Activated T-helper 2 cell treated with anti-CD3 and anti-CD28 coated beads, Interferon-gamma antibody, Interleukin-2, Interleukin-4, amounts not matched to agents 10 μg/mL and 5 μg/mL and 100 μg/mL, durations not matched to agents 14 hours and 24 hours and 36 hours (primary cell): ENCODE measurements around the gene VDR. TPM values are rescaled to one million over a fixed set of nuclear protein-coding genes. Genes with fewer than 3 reads are reported as not detected.

Experiments used
- DNase-seq: peaks from one replicate; pipeline ENCODE4 v3.0.0; 2021; ENCODE audit warnings: low spot score
- H3K27ac Mint-ChIP-seq: one replicate; pipeline ENCODE4 v1.8.0; 2021; ENCODE audit warnings: mixed read lengths
- H3K27me3 Mint-ChIP-seq: one replicate; pipeline ENCODE4 v1.8.0; 2021; ENCODE audit warnings: low read depth, mixed read lengths
- H3K36me3 Mint-ChIP-seq: one replicate; pipeline ENCODE4 v1.8.0; 2021; ENCODE audit warnings: low read depth, mixed read lengths
- H3K4me1 Mint-ChIP-seq: one replicate; pipeline ENCODE4 v1.8.0; 2021; ENCODE audit warnings: low read depth, mixed read lengths
- H3K4me3 Mint-ChIP-seq: one replicate; pipeline ENCODE4 v1.8.0; 2021; ENCODE audit warnings: low read depth, mild to moderate bottlenecking, moderate library complexity, mixed read lengths
- H3K9me3 Mint-ChIP-seq: one replicate; pipeline ENCODE4 v1.8.0; 2021; ENCODE audit warnings: mixed read lengths
- intact Hi-C: fragments of 100-400 bp; cut with micrococcal nuclease; formaldehyde crosslinking; loops from one replicate; pipeline ENCODE4 v1.15.1; 2023
- total RNA-seq: library from RNA; stranded (reverse); gene quantifications from 2 replicates; pipeline ENCODE4 v1.2.3, GENCODE V29; 2022

Gene VDR
- total RNA-seq, 1 donor from 2014 or later: 317 TPM

DNA sequence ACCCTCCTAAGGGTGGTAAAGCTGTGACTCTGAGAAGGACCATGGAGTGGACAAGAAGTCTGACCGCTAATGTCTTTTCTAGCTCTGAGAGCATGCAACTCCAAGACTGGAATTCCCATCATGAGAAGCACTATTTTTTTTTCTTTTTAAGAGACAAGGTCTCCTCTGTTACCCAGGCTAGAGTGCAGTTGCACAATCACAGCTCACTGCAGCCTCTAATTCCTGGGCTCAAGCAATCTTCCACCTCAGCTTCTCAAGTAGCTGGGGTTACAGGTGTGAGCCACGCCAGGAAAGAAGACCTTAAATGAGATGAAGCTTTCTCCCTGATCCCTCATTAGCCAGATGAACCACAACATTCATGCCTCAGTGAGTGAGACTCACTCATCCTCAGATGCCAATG is 19.2 kb downstream of the VDR start:
- Mint-ChIP-seq H3K9me3 (no peaks in the 10 kb centered on the region), H3K4me3 (peak overlapping the region; percentile 87), H3K4me1 (peaks cover 84% of the 10 kb centered on the region), H3K36me3 (peaks cover 94% of the 10 kb centered on the region), H3K27ac (peak overlapping the region; percentile 99), H3K27me3 (no peaks in the 10 kb centered on the region)
- intact Hi-C loops: loop anchor here (1.0 to 10.0 kb wide), 10 partner anchors 18 to 611 kb away; partner anchors contain the start of genes ASB8, RPAP3, TMEM106C and VDR
- DNase-seq: no peak

DNA sequence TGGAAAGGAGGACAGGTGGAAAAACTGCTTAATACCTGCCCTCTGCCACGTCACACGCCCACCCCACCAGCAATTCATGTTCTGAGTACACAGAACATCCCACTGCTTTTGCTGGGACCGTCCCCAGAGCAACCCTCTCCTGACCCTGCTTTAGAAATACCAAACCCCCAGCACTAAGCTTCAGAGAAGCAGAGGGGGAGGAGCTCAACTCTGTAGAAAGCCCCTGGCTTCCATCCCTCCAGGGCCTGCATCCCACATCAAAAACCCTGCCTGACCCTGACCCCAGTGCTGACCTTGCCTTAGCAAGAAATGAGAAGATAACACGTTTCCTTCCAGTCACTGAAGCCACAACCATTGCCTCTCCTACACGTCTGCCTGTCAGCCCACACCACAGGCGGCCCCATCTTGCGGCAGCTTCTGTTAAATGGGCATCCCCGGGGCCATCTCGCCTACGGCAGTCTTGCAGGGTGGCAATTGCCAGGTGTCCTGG is 19.7 kb downstream of the VDR start:
- peak; percentile 72 for DNase-seq
- peaks cover 94% of the 10 kb centered on the region for H3K36me3 Mint-ChIP-seq
- peaks cover 84% of the 10 kb centered on the region for H3K4me1 Mint-ChIP-seq
- intact Hi-C loops: loop anchor here (1.0 to 10.0 kb wide), 10 partner anchors 18 to 610 kb away; partner anchors contain the start of genes ASB8, RPAP3, TMEM106C and VDR
- no peaks in the 10 kb centered on the region for H3K27me3 Mint-ChIP-seq
- no peaks in the 10 kb centered on the region for H3K9me3 Mint-ChIP-seq
- H3K4me3 Mint-ChIP-seq: peak overlapping the region; percentile 87
- peak overlapping the region; percentile 99 for H3K27ac Mint-ChIP-seq

DNA sequence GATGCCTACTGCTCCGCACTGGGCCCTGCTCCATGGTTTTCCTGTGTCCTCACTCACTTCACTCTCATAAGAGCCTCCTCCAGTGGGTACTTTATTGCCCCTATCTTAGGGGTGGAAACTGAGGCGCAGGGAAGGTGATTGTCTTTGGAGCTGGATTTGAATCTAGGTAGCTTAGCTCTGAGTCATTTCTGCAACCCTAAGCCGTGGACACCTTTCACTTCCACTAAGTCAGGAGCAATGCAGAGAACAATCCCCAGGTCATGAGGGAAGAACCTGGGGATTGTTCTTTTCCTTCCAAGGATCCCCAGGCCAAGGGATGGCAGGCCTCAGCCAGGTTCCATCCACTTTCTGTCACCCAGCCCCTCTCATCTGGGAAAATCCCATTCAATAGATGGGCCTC is 20.3 kb downstream of the VDR start:
- Mint-ChIP-seq H3K27me3 (no peaks in the 10 kb centered on the region), H3K4me3 (peak overlapping the region; percentile 87), H3K27ac (peak overlapping the region; percentile 99), H3K4me1 (peaks cover 84% of the 10 kb centered on the region), H3K36me3 (peaks cover 94% of the 10 kb centered on the region), H3K9me3 (no peaks in the 10 kb centered on the region)
- DNase-seq: no peak
- intact Hi-C loops: loop anchor here (10.0 kb wide), 1 partner anchor 610 kb away; no protein-coding TSS in a partner anchor

DNA sequence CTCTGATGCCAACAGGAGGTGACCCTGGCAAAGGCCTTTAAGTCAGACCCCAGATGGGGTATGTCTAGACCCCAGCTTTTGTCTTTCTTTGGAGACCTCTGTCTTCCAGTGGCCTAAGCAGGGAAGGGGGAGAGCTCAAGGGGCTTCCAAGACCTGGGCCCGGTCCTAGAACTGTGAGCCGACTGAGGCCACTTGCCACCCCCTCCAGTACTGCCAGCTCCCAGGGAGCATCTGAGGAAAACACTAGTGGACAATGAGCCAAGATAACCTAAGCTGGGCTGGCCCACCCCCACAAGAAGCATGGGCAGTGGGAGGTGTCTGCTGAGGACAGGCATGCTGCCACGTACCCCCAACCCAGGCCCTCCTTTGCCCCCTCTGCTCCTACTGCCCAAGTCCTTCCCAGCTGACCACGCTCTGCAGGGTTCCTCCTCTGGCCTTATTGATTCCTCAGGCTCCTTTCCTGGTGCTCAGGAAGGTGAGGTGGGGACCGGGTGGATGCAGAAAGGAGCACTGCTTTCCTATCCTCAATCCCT is 21.1 kb downstream of the VDR start:
- Mint-ChIP-seq H3K27ac (peak overlapping the region; percentile 99), H3K27me3 (no peaks in the 10 kb centered on the region), H3K4me1 (peaks cover 79% of the 10 kb centered on the region), H3K9me3 (no peaks in the 10 kb centered on the region), H3K36me3 (peaks cover 93% of the 10 kb centered on the region), H3K4me3 (peak overlapping the region; percentile 87)
- intact Hi-C loops: loop anchor here (1.0 to 10.0 kb wide), 2 partner anchors 8 to 609 kb away; no protein-coding TSS in a partner anchor
- no peak for DNase-seq

DNA sequence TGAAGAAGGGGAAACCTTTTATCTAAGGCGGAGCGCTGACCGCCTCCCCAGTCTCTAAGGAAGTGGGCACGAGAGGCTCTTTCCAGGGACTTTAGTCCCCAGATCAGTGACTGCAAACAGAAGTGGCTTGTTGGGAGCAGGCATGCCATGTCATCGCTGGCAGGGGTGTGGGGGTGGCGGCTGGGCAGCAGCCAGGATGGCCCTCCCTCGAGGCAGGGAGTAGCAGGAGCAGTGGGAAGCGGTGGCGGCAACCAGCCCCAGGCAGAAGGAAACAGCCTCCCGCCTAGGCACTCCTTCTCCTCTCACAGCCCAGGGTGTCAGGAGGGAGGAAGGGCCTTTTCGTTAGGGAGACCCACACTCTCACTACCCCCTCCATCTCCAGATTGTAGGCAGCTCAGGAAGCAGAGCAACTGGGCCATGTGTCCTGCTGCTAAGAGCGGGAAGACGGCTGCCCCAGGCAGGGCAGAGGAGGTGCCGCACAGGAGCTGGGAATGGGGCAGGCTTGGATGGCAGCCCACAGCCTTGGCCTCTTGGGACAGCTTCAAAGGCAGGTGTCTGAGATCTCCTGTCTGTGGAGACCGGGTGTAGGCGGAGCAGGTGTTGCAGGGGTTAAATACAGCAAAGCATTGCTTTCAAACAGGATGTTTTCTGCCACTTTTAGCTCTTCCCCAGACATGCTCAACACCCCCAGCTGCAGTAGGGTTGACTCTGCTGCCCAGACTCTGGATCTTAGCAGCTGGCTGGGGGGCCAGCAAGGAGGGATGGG is 21.8 kb downstream of the VDR start:
- Mint-ChIP-seq H3K27me3 (no peaks in the 10 kb centered on the region), H3K9me3 (no peaks in the 10 kb centered on the region), H3K4me3 (peak overlapping the region; percentile 87), H3K4me1 (peaks cover 80% of the 10 kb centered on the region), H3K36me3 (peaks cover 93% of the 10 kb centered on the region), H3K27ac (peak overlapping the region; percentile 99)
- intact Hi-C loops: loop anchor here (1.0 to 10.0 kb wide), 2 partner anchors 8 to 608 kb away; no protein-coding TSS in a partner anchor
- no peak for DNase-seq

DNA sequence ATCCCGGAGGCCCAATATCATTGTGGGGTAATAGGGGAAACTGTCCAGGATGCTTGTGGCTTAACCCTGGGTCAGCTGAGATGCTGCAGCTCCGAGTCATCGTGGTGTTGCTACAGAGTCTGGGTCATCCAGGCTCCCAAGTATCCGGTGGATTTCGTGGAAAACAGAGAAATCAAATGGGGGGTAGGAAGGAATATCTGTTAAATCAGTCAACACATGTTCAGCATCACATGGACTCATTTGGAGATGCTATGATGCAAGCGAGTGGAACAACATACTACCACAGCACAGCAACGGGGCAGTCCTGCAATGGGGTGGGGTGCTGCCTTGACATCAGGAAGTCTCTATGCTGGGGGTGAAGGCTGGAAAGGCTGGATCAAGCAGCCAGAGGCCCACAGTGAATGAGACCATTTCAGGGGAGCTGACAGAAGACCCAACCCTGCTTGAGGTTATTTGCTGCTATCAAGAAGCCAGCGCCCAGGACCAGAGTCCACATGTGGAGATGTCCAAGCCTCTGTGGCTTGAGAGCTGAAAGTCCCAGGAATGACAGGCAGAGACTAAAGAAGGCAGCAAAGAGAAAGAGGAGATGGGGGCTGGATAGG is 22.9 kb downstream of the VDR start:
- no peak for DNase-seq
- H3K36me3 Mint-ChIP-seq: peaks cover 93% of the 10 kb centered on the region
- intact Hi-C loops: loop anchor here (10.0 kb wide), 1 partner anchor 607 kb away; no protein-coding TSS in a partner anchor

DNA sequence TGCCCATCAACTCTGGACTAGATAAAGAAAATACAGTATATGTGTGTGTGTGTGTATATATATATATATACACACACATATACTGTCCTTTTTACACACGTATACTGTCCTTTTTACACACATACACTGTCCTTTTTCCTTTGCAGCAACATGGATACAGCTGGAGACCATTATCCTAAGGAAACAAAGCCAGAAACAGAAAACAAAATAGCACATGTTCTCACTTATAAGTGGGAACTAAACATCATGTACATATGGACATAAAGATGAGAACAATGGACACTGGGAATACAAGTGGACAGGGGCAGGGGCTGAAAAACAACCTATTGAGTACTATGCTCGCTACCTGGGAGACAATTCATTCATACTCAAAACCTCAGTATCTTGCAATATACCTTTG is 23.7 kb downstream of the VDR start:
- peak overlapping the region; percentile 99 for H3K27ac Mint-ChIP-seq
- H3K9me3 Mint-ChIP-seq: no peaks in the 10 kb centered on the region
- no peaks in the 10 kb centered on the region for H3K27me3 Mint-ChIP-seq
- intact Hi-C loops: loop anchor here (10.0 kb wide), 1 partner anchor 606 kb away; no protein-coding TSS in a partner anchor
- peak overlapping the region; percentile 87 for H3K4me3 Mint-ChIP-seq
- H3K4me1 Mint-ChIP-seq: peaks cover 79% of the 10 kb centered on the region
- DNase-seq: no peak
- peaks cover 93% of the 10 kb centered on the region for H3K36me3 Mint-ChIP-seq

More for the DNA sequence above, 22.9 kb downstream of the VDR start:
- H3K4me1 Mint-ChIP-seq: peaks cover 78% of the 10 kb centered on the region
- H3K27ac Mint-ChIP-seq: peak overlapping the region; percentile 99
- H3K4me3 Mint-ChIP-seq: peak overlapping the region; percentile 87
- H3K9me3 Mint-ChIP-seq: no peaks in the 10 kb centered on the region
- H3K27me3 Mint-ChIP-seq: no peaks in the 10 kb centered on the region

DNA sequence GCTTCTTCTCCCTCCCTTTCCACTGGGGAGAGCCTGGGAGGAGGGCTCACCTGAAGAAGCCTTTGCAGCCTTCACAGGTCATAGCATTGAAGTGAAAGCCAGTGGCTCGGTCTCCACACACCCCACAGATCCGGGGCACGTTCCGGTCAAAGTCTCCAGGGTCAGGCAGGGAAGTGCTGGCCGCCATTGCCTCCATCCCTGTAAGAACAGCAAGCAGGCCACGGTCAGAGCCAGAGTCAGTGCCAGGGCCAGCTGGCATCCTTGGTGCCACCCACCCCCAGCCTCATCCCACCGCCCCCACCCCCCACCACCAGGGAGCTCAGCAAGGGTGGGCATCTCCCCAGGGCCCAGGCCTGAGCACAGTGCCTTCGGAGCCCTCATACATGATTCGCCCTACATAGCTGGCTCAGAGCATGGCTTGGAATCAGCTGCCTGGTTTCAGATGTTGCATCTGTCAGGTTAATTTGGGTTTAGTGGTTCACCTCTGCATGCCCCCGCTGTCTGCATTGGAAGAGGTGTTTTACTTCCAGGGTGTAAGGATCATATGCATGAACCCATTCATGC is 25.8 kb downstream of the VDR start:
- Mint-ChIP-seq H3K27ac (peak overlapping the region; percentile 75), H3K9me3 (no peaks in the 10 kb centered on the region), H3K4me3 (peak overlapping the region; percentile 64), H3K4me1 (peaks cover 78% of the 10 kb centered on the region), H3K36me3 (peaks cover 95% of the 10 kb centered on the region), H3K27me3 (no peaks in the 10 kb centered on the region)
- DNase-seq: no peak
- intact Hi-C loops: no loop called here

DNA sequence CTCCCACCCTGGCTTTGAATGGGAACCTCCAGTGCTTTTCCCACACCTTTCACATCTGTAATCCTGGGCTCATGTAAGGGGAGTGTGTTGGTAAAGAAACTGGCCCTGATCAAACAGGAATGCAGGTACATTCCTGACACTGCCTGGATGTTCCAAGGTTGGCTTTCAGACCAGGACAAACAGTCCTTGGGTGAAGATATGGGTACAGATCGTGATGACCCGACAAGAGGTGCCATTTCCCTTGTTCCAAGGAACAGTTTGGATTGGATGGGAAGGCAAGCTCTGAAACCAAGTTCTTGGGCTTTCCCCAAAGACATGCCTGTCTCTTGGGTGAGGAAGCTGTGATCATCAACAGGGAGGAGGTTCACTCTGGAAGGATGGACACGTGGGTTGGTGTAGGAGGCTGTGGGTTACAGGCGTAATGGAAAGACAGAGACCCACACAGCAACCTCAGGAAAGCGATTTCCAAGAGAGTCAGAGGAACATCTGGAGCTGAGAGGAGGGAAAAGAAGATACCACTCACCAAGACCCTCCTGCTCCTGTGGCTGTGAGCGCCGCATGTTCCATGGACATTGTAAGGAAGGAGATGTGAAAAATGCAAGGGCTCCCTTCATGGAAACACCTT is 26.4 kb downstream of the VDR start:
- intact Hi-C loops: no loop called here
- Mint-ChIP-seq H3K4me3 (peak overlapping the region; percentile 28), H3K4me1 (peaks cover 78% of the 10 kb centered on the region), H3K27me3 (no peaks in the 10 kb centered on the region), H3K36me3 (peaks cover 95% of the 10 kb centered on the region), H3K27ac (peak overlapping the region; percentile 75), H3K9me3 (no peaks in the 10 kb centered on the region)
- no peak for DNase-seq

DNA sequence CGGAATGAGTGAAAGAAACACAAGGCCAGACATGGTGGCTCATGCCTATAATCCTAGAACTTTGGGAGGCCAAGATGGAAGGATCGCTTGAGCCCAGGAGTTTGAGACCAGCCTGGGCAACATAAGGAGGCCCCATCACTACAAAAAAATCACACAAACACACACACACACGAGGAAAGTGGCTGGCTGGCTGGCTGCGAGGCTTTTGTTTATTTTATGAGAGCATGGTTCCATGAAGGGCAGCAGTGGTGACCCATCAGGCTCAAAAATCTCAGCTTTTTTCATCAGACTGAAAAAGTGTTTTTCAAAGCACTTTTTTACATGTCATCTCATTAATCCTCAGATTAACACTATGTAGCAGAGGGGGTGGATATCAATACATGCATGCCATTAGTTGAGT is 27.7 kb downstream of the VDR start:
- Mint-ChIP-seq H3K9me3 (no peaks in the 10 kb centered on the region), H3K27ac (peak overlapping the region; percentile 83), H3K36me3 (peaks cover 95% of the 10 kb centered on the region), H3K27me3 (no peaks in the 10 kb centered on the region), H3K4me1 (peaks cover 79% of the 10 kb centered on the region), H3K4me3 (no peak overlapping the region)
- DNase-seq: no peak
- intact Hi-C loops: no loop called here

DNA sequence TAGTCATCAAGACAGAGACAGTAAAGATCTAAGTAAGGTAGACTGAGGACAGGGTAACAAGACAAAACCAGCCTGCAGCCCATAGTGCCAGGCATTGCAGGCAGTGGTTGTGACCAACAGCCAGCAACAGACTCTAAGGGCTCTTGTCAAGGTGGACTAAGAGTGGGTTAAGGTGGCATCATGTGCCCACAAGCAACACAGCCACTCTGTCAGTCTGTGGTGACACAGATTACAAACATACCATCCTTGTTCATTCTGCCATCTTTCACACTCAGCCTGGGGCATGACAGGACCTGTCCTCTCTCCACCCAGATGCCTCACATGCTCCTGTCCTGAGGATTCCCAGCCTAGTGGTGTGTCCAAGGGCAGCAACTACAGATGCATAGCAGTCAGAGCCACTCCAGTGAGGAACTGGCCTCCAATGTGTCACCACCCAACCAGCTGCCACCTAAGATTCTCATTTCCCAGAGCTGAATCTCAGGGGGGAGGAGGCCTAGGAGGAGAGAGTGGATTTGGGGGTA is 28.3 kb downstream of the VDR start:
- peak overlapping the region; percentile 83 for H3K27ac Mint-ChIP-seq
- DNase-seq: no peak
- intact Hi-C loops: no loop called here
- H3K4me3 Mint-ChIP-seq: peak overlapping the region; percentile 18
- H3K36me3 Mint-ChIP-seq: peaks cover 95% of the 10 kb centered on the region
- no peaks in the 10 kb centered on the region for H3K27me3 Mint-ChIP-seq
- no peaks in the 10 kb centered on the region for H3K9me3 Mint-ChIP-seq
- H3K4me1 Mint-ChIP-seq: peaks cover 79% of the 10 kb centered on the region
